GM20431 (cell line): ENCODE data around the gene SOX6.
"Not testable (repeated sequence)": the region's sequence is repeated elsewhere in the genome, so short reads cannot be mapped to it uniquely, and the experiment has no call there.

Experiments
- in situ Hi-C: fragments of 300-500 bp; cut with MseI, MboI; formaldehyde crosslinking; loops from one replicate; pipeline ENCODE4 v1.15.0; 2020; ENCODE audit warnings: low sequenced_read_pairs; ENCODE audit not compliant: unreplicated experiment

Gene SOX6

GRCh38 chr11:15927196-15927863 lies 429.0 kb downstream of the SOX6 start:
- in situ Hi-C loops: no loop called here

GRCh38 chr11:15926071-15926470 lies 430.3 kb downstream of the SOX6 start:
- in situ Hi-C loops: no loop called here

GRCh38 chr11:15923183-15923582 lies 433.2 kb downstream of the SOX6 start:
- in situ Hi-C loops: no loop called here

GRCh38 chr11:15922745-15923144 lies 433.6 kb downstream of the SOX6 start:
- in situ Hi-C loops: not testable (repeated sequence)

- in situ Hi-C loops: no loop called here
Measured at GRCh38 chr11:15920856-15921629, 435.3 kb downstream of the SOX6 start.

- in situ Hi-C loops: no loop called here
Measured at GRCh38 chr11:15918674-15919073, 437.7 kb downstream of the SOX6 start.

GRCh38 chr11:15918212-15918611 lies 438.1 kb downstream of the SOX6 start:
- in situ Hi-C loops: no loop called here
